Cardiac muscle cell (in vitro differentiated cells and primary cell): ENCODE measurements around the gene LCN6. TPM values are rescaled to one million over a fixed set of nuclear protein-coding genes. Genes with fewer than 3 reads are reported as not detected.

Experiments used
- DNase-seq, 2 donors: peaks; one replicate each; pipeline versions ENCODE4 v3.0.0 to v3.0.0-alpha.2; 2010 to 2017; ENCODE audit warnings: low read depth in 1 of 2, low spot score in 1 of 2
- H3K27ac ChIP-seq: fragments of 200-600 bp; sonication (generic); 2 replicates; pipeline ENCODE4 v1.5.1; 2016
- H3K27me3 ChIP-seq: fragments of 200-600 bp; sonication (generic); 2 replicates; pipeline ENCODE4 v1.6.0; 2016; ENCODE audit warnings: control low read depth
- H3K36me3 ChIP-seq: fragments of 200-600 bp; sonication (generic); 2 replicates; pipeline ENCODE4 v1.5.1; 2016; ENCODE audit warnings: control low read depth
- H3K4me1 ChIP-seq: fragments of 200-600 bp; sonication (generic); 2 replicates; pipeline ENCODE4 v1.8.1; 2017; ENCODE audit warnings: low read depth, mild to moderate bottlenecking, mixed run types
- H3K4me3 ChIP-seq: fragments of 200-600 bp; sonication (generic); 2 replicates; pipeline ENCODE4 v1.5.1; 2016; ENCODE audit warnings: mild to moderate bottlenecking
- H3K9me3 ChIP-seq: fragments of 200-600 bp; sonication (generic); 2 replicates; pipeline ENCODE4 v1.5.1; 2017; ENCODE audit warnings: low read depth, mild to moderate bottlenecking, control low read depth
- CTCF ChIP-seq: IDR thresholded peaks from 2 replicates; pipeline ENCODE4 v1.5.1; 2012; ENCODE audit warnings: low read depth, mild to moderate bottlenecking, low read length
- polyA plus RNA-seq: library from polyadenylated mRNA; unstranded; fragments of >200 nt; fragmentation: Nextera tagmentation; extraction: Ambion mirVana; gene quantifications from 2 replicates; pipeline ENCODE4 v1.2.1, GENCODE V29; 2016
- total RNA-seq: library from RNA; depleted of rRNA; stranded (reverse); fragments of >200 nt; gene quantifications from 2 replicates; pipeline ENCODE4 v1.2.3, GENCODE V29; 2016

The LCN6 gene
- total and polyA plus RNA-seq, 2 experiments from 2014 or later, result not detected

DNA sequence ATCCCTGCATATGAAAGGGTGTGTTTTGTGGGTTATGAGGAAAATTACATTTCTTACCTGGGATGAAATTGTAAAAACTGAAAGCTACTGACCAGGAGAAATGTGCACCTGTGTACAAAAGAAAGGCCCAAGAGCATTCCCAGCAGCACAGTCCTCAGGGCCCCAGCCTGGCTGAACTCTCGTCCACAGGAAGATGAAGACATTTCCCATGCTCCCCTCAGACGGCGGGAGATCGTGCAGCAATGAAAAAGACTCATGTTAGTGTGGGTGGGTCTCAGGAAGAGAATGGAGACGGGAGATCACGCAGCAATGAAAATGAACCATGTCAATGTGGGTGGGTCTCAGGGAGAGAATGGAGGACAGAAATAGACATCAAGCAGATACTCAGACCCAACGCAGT lies 28.6 kb upstream of the LCN6 start:
- DNase-seq, result no peak
- Histone ChIP-seq H3K36me3 (no peaks in the 10 kb centered on the region), H3K27me3 (no peaks in the 10 kb centered on the region), H3K9me3 (no peaks in the 10 kb centered on the region), H3K4me1 (no peaks in the 10 kb centered on the region), H3K4me3 (no peak overlapping the region), H3K27ac (no peak overlapping the region)
- TF ChIP-seq CTCF, result no peak

DNA sequence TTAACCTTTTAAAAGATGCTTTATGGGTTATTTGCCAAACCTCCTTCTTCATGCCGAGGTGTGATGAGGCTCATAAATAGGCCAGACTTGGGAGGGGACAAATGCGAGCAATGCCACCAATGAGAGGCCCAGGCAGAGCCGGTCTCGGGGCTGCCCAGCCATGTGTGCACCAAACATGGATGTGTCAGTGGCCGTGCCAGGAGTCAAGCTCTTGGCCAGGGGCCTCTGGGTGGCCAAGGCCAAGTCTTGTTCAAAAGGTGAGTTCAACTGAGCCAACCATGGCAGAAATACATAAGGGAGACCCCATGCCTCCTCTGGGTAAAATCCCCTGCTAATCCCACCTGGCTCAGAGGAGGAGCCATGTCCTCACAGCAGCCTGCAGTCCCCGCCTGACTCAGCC lies 26.9 kb upstream of the LCN6 start:
- H3K9me3 ChIP-seq, result no peaks in the 10 kb centered on the region
- TF ChIP-seq CTCF, result no peak

DNA sequence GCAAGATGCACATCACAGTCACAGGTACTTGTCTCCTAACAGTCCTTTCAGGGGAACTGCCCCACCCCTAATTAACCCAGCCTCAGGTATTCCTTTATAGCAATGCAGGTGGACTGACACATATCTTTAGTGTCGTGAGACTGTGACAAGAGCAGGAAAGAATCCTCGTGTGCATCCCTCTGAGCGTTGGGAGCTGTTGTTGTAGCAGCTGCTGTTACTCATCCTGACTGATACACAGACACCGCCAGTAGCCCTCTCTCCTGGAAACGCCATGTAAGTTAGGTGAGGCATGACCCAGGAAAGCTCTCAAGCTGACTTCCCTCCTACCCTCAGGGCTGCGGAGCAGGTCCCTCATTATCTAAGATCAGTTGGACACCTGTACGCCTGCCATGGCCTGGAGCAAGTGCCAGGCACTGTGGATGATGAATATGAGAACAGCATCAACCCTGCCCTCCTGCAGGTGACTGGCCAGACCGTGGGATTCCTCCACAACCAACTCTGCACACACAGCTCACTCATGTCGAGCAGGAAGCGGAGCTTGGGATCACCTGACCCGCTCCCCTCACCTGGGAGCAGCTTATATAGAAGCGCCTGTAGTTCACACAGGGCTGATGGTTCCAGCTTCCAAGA lies 26.2 kb upstream of the LCN6 start:
- no peak overlapping the region for H3K4me3 ChIP-seq
- H3K27ac ChIP-seq, result no peak overlapping the region
- H3K27me3 ChIP-seq, result no peaks in the 10 kb centered on the region
- no peaks in the 10 kb centered on the region for H3K4me1 ChIP-seq
- no peaks in the 10 kb centered on the region for H3K9me3 ChIP-seq
- H3K36me3 ChIP-seq, result no peaks in the 10 kb centered on the region
- no peak for DNase-seq
- TF ChIP-seq CTCF, result no peak

More for the DNA sequence above, 26.9 kb upstream of the LCN6 start:
- Histone ChIP-seq H3K4me3 (no peak overlapping the region), H3K27me3 (no peaks in the 10 kb centered on the region), H3K27ac (no peak overlapping the region), H3K36me3 (no peaks in the 10 kb centered on the region), H3K4me1 (no peaks in the 10 kb centered on the region)
- no peak for DNase-seq

DNA sequence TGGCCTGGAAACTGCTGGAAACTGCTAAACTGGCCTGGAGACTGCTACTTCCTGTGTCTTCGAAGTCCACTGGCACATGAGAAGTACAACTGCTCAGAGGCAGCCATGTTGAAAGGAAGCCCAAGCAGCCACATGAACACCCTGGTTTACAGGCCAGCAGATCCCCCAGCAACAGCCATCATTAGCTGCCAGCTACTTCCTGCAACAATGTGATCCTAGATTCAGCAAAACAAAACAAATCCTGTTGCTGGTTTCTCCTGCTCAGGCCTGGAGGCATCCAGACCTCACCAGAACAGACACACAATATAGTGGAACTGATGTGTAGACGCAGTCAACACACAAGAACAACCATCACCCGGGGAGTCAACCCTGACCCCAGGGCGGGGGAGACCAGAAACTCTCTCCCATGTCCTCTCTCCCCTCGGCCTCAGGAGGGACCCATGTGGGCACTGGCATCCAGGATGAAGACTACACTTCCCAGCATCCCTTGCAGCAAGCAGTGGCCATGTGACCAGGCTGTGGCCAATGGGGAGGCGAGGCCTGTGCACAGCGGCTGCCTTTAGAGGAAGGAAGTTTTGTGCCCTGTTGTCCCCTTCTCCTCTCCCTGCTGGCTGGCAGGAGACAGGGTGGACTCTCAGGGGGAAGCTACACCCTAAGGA lies 25.2 kb upstream of the LCN6 start:
- H3K36me3 ChIP-seq, result no peaks in the 10 kb centered on the region
- H3K9me3 ChIP-seq, result no peaks in the 10 kb centered on the region
- peak in 1 of 2 donors; percentile 32 for DNase-seq
- no peaks in the 10 kb centered on the region for H3K4me1 ChIP-seq
- TF ChIP-seq CTCF, result no peak
- no peaks in the 10 kb centered on the region for H3K27me3 ChIP-seq
- H3K27ac ChIP-seq, result no peak overlapping the region
- no peak overlapping the region for H3K4me3 ChIP-seq

DNA sequence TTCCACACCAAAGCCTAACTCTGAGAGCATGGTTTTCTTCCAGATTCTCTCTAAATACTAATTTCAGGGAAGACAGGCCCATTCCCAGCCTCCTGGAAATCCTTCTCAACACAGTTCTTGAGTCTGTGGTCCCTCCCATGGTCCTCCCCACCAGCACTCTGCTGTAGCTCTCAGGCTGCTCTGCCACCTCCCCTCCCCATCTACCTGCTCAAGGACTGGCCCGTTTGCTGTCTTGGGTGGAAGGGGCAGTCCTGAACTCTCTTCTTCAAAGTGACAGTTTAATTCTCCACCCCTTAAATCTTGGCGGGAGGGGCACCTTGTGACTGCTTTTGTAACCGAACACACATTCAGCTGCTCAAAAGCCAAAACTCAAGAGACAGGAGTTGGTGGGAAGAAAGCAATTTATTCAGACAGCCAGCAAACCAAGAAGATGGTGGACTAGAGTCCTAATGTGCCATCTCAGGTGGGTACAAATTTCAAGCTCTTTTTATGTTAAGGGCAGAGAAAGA lies 23.6 kb upstream of the LCN6 start:
- no peaks in the 10 kb centered on the region for H3K36me3 ChIP-seq
- H3K4me3 ChIP-seq, result no peak overlapping the region
- H3K9me3 ChIP-seq, result no peaks in the 10 kb centered on the region
- no peaks in the 10 kb centered on the region for H3K4me1 ChIP-seq
- no peak for TF ChIP-seq CTCF
- no peak overlapping the region for H3K27ac ChIP-seq
- no peaks in the 10 kb centered on the region for H3K27me3 ChIP-seq
- no peak for DNase-seq
